ENCODE data around the gene LIG4. TPM values are rescaled to one million over a fixed set of nuclear protein-coding genes. Genes with fewer than 3 reads are reported as not detected.

Gene LIG4
- total RNA-seq, 6 donors from 2014 or later = 6.3 to 22.1 (median 8.5) TPM

DNA sequence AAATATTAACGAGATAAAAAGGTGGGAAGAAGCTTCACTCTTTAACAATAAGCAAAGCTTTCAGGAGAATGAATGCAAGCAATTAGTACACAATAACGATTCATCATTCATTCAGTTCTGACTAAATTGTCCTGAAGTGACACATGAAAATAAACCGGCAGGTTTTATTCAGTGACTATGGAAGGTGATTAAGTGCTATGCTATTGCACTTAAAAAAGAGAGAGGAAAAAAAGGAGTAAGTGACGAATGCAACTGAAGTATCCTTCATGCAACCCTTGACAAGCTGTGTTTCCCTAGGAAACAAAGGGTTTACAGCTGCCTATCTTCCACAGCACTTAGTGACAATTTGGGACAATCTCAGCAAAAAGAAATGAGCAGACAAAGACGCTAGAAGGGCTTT is 1.4 kb downstream of the LIG4 start:
- no peaks in the 10 kb centered on the region for H3K27me3 ChIP-seq
- TF ChIP-seq POLR2A (IDR thresholded peaks at IDR 0.05) = no peak
- TF ChIP-seq, protein P1, sequence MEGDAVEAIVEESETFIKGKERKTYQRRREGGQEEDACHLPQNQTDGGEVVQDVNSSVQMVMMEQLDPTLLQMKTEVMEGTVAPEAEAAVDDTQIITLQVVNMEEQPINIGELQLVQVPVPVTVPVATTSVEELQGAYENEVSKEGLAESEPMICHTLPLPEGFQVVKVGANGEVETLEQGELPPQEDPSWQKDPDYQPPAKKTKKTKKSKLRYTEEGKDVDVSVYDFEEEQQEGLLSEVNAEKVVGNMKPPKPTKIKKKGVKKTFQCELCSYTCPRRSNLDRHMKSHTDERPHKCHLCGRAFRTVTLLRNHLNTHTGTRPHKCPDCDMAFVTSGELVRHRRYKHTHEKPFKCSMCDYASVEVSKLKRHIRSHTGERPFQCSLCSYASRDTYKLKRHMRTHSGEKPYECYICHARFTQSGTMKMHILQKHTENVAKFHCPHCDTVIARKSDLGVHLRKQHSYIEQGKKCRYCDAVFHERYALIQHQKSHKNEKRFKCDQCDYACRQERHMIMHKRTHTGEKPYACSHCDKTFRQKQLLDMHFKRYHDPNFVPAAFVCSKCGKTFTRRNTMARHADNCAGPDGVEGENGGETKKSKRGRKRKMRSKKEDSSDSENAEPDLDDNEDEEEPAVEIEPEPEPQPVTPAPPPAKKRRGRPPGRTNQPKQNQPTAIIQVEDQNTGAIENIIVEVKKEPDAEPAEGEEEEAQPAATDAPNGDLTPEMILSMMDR (IDR thresholded peaks at IDR 0.05) = no peak
- peak in 1 of 2 donors; percentile 32 for TF ChIP-seq POLR2AphosphoS5 (IDR thresholded peaks at IDR 0.05)
- no peak for ATAC-seq (ENCODE audit: low FRiP score in 2 of 2)
- peaks cover 3 to 22% (median 12%) of the 10 kb centered on the region in 4 donors for H3K36me3 ChIP-seq
- H3K4me3 ChIP-seq = peak overlapping the region in 3 of 4 donors; percentile 52 to 60 (median 57)
- H3K9me3 ChIP-seq = no peaks in the 10 kb centered on the region
- WGBS, 2 donors = 48 to 50% methylated on average over 5 of the region's 5 CpGs
- peak overlapping the region in 3 of 4 donors; percentile 46 to 81 (median 74) for H3K27ac ChIP-seq
- peaks cover 19 to 35% (median 22%) of the 10 kb centered on the region in 4 donors for H3K4me1 ChIP-seq
- no peak for DNase-seq

DNA sequence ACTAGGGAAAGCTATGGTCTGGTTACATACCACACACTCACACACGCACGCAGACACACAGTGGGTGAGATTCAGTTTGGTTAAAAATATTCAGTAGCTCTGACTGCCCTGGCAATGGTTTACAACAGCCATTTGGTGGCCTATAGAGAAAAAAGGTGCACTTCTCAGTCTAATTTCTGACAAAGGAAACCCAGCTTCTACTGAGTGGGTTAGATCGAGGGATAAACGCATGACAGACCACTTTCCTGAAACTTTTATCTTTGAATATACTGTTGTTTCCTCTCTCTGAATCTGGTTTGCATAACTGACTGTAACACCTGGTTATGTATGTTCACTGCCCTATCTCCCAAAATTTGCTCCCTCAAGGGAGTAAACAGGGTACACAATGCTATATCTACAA is 2.5 kb downstream of the LIG4 start:
- peaks cover 3 to 23% (median 13%) of the 10 kb centered on the region in 4 donors for H3K36me3 ChIP-seq
- no peaks in the 10 kb centered on the region for H3K27me3 ChIP-seq
- H3K9me3 ChIP-seq = no peaks in the 10 kb centered on the region
- no peak for DNase-seq
- no peak overlapping the region for H3K27ac ChIP-seq
- TF ChIP-seq POLR2A (IDR thresholded peaks at IDR 0.05) = no peak
- TF ChIP-seq POLR2AphosphoS5 (IDR thresholded peaks at IDR 0.05) = no peak
- peaks cover 19 to 34% (median 22%) of the 10 kb centered on the region in 4 donors for H3K4me1 ChIP-seq
- no peak for ATAC-seq (ENCODE audit: low FRiP score in 2 of 2)
- H3K4me3 ChIP-seq = no peak overlapping the region
- 70 to 76% methylated on average over 4 of the region's 4 CpGs for WGBS, 2 donors

DNA sequence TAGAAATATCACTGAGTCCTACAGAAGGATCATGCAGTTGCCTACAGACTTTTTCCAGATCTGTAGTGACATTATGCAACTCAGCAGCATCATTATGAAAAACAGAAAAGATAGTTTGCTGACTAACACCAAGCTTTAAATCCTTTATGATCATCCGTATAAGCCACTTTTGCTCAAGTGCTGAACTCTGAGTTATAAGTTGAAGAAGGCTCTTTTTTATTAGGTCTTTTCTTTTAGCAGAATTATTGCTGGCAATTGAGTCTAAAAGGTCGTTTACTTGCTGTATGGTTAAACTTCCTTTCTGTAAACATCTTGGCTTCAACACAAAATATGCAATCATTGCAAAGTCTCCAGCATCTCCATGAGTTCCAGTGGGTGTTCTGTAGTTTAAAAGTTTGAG is 4.8 kb downstream of the LIG4 start:
- Histone ChIP-seq H3K9me3 (no peaks in the 10 kb centered on the region), H3K4me3 (no peak overlapping the region), H3K36me3 (peaks cover 3 to 23% (median 13%) of the 10 kb centered on the region in 4 donors), H3K4me1 (peaks cover 7 to 11% (median 8%) of the 10 kb centered on the region in 4 donors), H3K27ac (no peak overlapping the region), H3K27me3 (no peaks in the 10 kb centered on the region)
- DNase-seq (no peak), ATAC-seq (ENCODE audit: low FRiP score in 2 of 2) (no peak)
- TF ChIP-seq POLR2A (IDR thresholded peaks at IDR 0.05) (no peak), EP300 (IDR thresholded peaks at IDR 0.05) (no peak), POLR2AphosphoS5 (IDR thresholded peaks at IDR 0.05) (no peak)
- TF ChIP-seq, protein P1 (IDR thresholded peaks at IDR 0.05) = no peak
- WGBS, 2 donors = 73 to 74% methylated on average over 2 of the region's 2 CpGs

DNA sequence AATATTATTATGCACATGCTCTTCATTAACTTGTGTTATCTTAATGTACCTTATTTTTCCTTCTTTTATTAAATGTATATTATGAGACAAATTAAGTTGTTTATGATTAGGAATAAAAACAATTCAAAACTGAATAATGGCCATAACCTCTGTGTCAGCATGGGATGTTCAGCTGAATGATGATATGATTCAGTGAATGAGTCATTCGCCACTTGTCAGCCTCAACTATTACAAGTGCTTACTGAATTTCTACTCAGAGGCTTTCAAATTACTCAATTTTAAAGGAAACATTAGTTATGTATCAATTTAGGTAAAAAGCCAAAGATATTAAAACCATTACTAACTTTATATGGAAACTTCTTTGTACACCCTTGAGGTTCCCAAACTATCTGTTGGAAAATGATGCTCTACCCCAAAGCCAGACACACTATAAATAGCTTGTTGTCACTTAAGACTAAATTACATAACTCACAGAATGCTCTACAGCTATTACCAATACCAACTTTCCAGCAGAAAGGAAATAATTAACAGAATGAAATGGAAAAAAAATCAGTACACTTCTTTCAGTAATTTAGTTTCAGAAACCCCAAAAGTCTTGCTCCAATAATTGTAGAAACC is 14.4 kb downstream of the LIG4 start:
- Histone ChIP-seq H3K4me3 (no peak overlapping the region), H3K9me3 (peaks cover 0 to under 1% (median under 1%) of the 10 kb centered on the region in 4 donors), H3K27ac (no peak overlapping the region), H3K4me1 (no peaks in the 10 kb centered on the region), H3K36me3 (no peaks in the 10 kb centered on the region), H3K27me3 (no peaks in the 10 kb centered on the region)
- DNase-seq = no peak
- 67 to 85% methylated on average over 1 of the region's 1 CpG for WGBS, 2 donors
- TF ChIP-seq POLR2AphosphoS5 (IDR thresholded peaks at IDR 0.05) (no peak), POLR2A (IDR thresholded peaks at IDR 0.05) (no peak), EP300 (IDR thresholded peaks at IDR 0.05) (no peak)
- TF ChIP-seq, protein P1 (IDR thresholded peaks at IDR 0.05) = no peak
- ATAC-seq (ENCODE audit: low FRiP score in 2 of 2) = peak in 1 of 2 donors; percentile 60

DNA sequence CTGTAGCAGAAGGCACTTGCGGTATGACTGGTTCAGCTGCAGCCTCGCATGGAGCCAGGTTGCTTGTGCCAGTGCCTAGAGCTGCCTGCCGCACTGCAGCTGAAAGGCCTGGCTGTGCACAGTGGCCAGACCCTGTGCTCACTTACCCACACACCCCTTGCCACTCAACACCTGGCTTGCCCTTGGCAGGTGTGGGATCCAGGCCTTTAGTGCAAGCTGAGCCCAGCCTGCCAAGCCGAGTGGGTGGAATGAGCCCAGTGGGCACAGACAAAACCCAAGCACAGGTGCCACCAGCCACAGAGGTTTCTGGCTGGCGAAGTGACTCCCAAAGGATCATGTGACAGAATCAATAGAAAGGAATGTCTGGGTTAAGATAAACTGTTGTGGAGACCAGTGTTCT is 19.5 kb downstream of the LIG4 start:
- no peak for TF ChIP-seq POLR2AphosphoS5 (IDR thresholded peaks at IDR 0.05)
- TF ChIP-seq EP300 (IDR thresholded peaks at IDR 0.05) = no peak
- TF ChIP-seq, protein P1 (IDR thresholded peaks at IDR 0.05) = no peak
- TF ChIP-seq POLR2A (IDR thresholded peaks at IDR 0.05) = no peak
- WGBS, 2 donors = 93 to 97% methylated on average over 3 to 5 of the region's 5 CpGs
- Histone ChIP-seq H3K4me3 (no peak overlapping the region), H3K4me1 (no peaks in the 10 kb centered on the region), H3K36me3 (no peaks in the 10 kb centered on the region), H3K27ac (no peak overlapping the region), H3K9me3 (peaks cover 0 to 18% (median 9%) of the 10 kb centered on the region in 4 donors), H3K27me3 (no peaks in the 10 kb centered on the region)
- peak in 1 of 2 donors; percentile 23 for ATAC-seq (ENCODE audit: low FRiP score in 2 of 2)
- peak in 1 of 2 donors; percentile 23 for DNase-seq

All from upper lobe of left lung (tissue), 6 donors.